ENCODE data around the gene FAM20C. TPM values are rescaled to one million over a fixed set of nuclear protein-coding genes. Genes with fewer than 3 reads are reported as not detected.
A peak's percentile ranks its signal among the peaks of the same experiment; 100 is the strongest.
"Not testable (repeated sequence)": the region's sequence is repeated elsewhere in the genome, so short reads cannot be mapped to it uniquely, and the experiment has no call there.

The FAM20C gene
- total RNA-seq, 4 donors from 2014 or later = 46.5 to 79.2 (median 69.8) TPM

DNA sequence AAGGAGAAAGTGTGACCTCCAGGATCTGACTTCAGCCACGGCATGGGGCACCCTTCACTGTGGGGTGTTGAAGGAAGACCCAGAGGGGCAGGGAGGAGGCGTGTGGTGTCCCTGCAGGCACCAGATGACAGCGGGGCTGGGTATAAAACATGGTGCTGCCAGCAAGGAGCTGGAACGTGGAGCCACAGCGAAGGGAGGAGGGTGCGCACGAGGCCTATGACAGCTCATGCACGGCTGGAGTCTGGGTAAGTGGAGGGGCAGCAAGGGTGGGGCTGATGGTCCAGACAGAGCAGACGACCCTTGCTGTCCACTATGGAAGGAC is 69.8 kb downstream of the FAM20C start:
- Histone ChIP-seq H3K27ac (replicated peaks in 1 of 4) (no peak overlapping the region), H3K4me1 (peaks cover 0 to 4% (median 0%) of the 10 kb centered on the region in 4 donors), H3K36me3 (peaks cover 25 to 50% (median 41%) of the 10 kb centered on the region in 4 donors), H3K9me3 (peaks cover 0 to 8% (median 5%) of the 10 kb centered on the region in 4 donors), H3K27me3 (no peaks in the 10 kb centered on the region), H3K4me3 (no peak overlapping the region)
- 95% methylated on average over 9 of the region's 9 CpGs for WGBS
- intact Hi-C loops (cut with DNase I) = no loop called here
- no peak for TF ChIP-seq POLR2AphosphoS5 (IDR thresholded peaks at IDR 0.05)
- TF ChIP-seq EP300 (IDR thresholded peaks at IDR 0.05) = no peak
- TF ChIP-seq POLR2A (IDR thresholded peaks at IDR 0.05; ENCODE audit: low read depth) = no peak
- TF ChIP-seq, protein P1, sequence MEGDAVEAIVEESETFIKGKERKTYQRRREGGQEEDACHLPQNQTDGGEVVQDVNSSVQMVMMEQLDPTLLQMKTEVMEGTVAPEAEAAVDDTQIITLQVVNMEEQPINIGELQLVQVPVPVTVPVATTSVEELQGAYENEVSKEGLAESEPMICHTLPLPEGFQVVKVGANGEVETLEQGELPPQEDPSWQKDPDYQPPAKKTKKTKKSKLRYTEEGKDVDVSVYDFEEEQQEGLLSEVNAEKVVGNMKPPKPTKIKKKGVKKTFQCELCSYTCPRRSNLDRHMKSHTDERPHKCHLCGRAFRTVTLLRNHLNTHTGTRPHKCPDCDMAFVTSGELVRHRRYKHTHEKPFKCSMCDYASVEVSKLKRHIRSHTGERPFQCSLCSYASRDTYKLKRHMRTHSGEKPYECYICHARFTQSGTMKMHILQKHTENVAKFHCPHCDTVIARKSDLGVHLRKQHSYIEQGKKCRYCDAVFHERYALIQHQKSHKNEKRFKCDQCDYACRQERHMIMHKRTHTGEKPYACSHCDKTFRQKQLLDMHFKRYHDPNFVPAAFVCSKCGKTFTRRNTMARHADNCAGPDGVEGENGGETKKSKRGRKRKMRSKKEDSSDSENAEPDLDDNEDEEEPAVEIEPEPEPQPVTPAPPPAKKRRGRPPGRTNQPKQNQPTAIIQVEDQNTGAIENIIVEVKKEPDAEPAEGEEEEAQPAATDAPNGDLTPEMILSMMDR (IDR thresholded peaks at IDR 0.05) = no peak
- no peak for DNase-seq (ENCODE audit: extremely low spot score)

DNA sequence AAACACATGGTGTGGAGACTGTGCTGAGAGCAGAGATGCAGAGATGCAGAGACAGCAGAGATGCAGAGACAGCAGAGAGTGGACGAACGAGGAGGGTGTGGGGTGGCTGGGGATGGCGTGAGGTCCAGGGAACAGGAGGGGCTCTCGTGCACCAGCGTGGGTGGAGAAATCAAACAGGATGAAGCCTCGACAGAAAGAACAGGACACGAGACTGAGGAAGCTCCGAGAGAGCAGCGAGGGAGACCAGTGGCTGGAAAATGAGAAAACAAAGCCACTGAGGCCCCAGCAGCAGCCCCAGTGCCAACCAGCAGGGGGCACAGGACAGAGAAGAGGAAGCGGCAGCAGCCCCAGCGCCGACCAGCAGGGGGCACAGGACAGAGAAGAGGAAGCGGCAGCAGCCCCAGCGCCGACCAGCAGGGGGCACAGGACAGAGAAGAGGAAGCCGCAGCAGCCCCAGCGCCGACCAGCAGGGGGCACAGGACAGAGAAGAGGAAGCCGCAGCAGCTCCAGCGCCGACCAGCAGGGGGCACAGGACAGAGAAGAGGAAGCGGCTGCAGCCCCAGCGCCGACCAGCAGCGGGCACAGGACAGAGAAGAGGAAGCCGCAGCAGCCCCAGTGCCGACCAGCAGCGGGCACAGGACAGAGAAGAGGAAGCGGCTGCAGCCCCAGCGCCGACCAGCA is 70.4 kb downstream of the FAM20C start:
- WGBS = 89% methylated on average over 13 of the region's 31 CpGs
- H3K4me1 ChIP-seq; DNase-seq (ENCODE audit: extremely low spot score); H3K27ac ChIP-seq (replicated peaks in 1 of 4); intact Hi-C loops (cut with DNase I); H3K9me3 ChIP-seq; H3K27me3 ChIP-seq; H3K4me3 ChIP-seq: not testable (repeated sequence)
- TF ChIP-seq, protein P1 (IDR thresholded peaks at IDR 0.05) = peak in 2 of 3 experiments; percentile 16 to 42
- peaks cover 24 to 45% (median 37%) of the 10 kb centered on the region in 4 donors for H3K36me3 ChIP-seq

DNA sequence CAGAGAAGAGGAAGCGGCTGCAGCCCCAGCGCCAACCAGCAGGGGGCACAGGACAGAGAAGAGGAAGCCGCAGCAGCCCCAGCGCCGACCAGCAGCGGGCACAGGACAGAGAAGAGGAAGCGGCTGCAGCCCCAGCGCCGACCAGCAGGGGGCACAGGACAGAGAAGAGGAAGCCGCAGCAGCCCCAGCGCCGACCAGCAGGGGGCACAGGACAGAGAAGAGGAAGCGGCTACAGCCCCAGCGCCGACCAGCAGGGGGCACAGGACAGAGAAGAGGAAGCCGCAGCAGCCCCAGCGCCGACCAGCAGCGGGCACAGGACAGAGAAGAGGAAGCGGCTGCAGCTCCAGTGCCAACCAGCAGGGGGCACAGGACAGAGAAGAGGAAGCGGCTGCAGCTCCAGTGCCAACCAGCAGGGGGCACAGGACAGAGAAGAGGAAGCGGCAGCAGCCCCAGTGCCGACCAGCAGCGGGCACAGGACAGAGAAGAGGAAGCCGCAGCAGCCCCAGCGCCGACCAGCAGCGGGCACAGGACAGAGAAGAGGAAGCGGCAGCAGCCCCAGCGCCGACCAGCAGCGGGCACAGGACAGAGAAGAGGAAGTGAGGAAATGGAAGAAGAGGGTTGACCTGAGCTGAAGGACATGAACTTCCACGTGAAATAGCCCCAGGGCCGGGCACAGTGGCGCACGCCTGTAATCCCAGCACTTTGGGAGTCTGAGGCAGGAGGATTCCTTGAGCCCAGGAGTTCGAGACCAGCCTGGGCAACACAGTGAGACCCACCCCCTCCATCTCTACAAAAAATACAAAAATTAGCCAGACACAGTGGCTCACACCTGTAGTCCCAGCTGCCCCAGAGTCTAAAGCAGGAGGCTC is 71.3 kb downstream of the FAM20C start:
- H3K4me1 ChIP-seq; H3K27me3 ChIP-seq; DNase-seq (ENCODE audit: extremely low spot score); H3K4me3 ChIP-seq; H3K9me3 ChIP-seq; intact Hi-C loops (cut with DNase I): not testable (repeated sequence)
- 66% methylated on average over 25 of the region's 37 CpGs for WGBS
- peak overlapping the region in 1 of 4 donors; percentile 22 for H3K27ac ChIP-seq (replicated peaks in 1 of 4)
- TF ChIP-seq, protein P1 (IDR thresholded peaks at IDR 0.05) = peak in 1 of 3 experiments; percentile 32
- H3K36me3 ChIP-seq = peaks cover 20 to 35% (median 32%) of the 10 kb centered on the region in 4 donors

DNA sequence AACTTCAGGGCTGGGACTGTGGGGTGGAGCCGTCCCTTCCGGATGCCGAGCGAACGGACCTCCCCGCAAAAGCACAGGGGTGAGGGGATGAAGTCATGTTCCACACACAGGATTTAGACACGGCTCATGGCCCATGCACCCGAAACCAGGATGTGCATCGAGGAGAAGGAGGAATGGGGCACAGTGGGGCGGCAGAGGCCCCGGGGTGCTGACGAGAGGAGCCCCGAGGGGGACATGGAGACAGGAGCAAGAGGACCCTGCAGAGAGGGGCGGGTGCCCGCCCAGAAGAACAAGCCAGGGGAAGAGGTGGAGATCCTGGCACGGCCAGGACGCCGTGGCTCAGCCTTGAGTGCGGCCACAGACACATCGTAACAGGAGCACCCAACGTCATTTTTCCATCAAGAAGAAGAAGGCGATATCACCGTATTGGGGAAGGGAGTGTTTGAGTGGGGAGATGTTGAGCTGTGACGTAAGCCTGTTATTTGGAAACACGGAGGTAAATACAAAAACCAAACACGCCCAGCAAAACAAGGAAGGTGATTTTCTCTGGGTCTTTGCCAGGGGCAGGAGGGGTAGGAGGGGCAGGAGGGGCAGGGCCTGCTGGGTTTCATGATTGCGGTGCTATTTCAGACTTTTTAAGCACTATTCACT is 72.3 kb downstream of the FAM20C start:
- Histone ChIP-seq H3K36me3 (peaks cover 13 to 26% (median 23%) of the 10 kb centered on the region in 4 donors), H3K4me1 (peaks cover 0 to 4% (median 0%) of the 10 kb centered on the region in 4 donors), H3K4me3 (no peak overlapping the region), H3K9me3 (peaks cover 0 to 8% (median 5%) of the 10 kb centered on the region in 4 donors), H3K27me3 (peaks cover 0 to 8% (median 0%) of the 10 kb centered on the region in 4 donors), H3K27ac (replicated peaks in 1 of 4) (no peak overlapping the region)
- TF ChIP-seq POLR2AphosphoS5 (IDR thresholded peaks at IDR 0.05) (no peak), EP300 (IDR thresholded peaks at IDR 0.05) (no peak), POLR2A (IDR thresholded peaks at IDR 0.05; ENCODE audit: low read depth) (no peak)
- TF ChIP-seq, protein P1 (IDR thresholded peaks at IDR 0.05) = no peak
- no peak for DNase-seq (ENCODE audit: extremely low spot score)
- intact Hi-C loops (cut with DNase I) = no loop called here
- 65% methylated on average over 27 of the region's 27 CpGs for WGBS
